GM23338 (cell line): ENCODE data around the gene MCTP1.

ENCODE experiments used
- CREB1 ChIP-seq: fragments of 250-450 bp; sonication (Bioruptor Pico); IDR thresholded peaks from 2 replicates; pipeline ENCODE4 v1.5.0; 2020; ENCODE audit warnings: low read depth, mild to moderate bottlenecking, moderate library complexity
- CTCF ChIP-seq, 2 experiments: fragments of 200-600 bp in 1 of 2; sonication (generic) in 1 of 2; conservative IDR thresholded peaks; 2 replicates each; pipeline versions ENCODE4 v1.5.1 to v1.6.1; 2016 to 2017; ENCODE audit warnings: antibody characterized with exemption in 2 of 2, low read depth in 2 of 2, mild to moderate bottlenecking in 2 of 2, moderate library complexity in 1 of 2
- ETS1 ChIP-seq: IDR thresholded peaks from 2 replicates; pipeline ENCODE4 v1.6.1; 2016; ENCODE audit warnings: antibody characterized with exemption
- EZH2 ChIP-seq: fragments of 200-600 bp; sonication (generic); IDR thresholded peaks from one replicate; pipeline ENCODE4 v1.8.0; 2017; ENCODE audit warnings: antibody characterized with exemption, mild to moderate bottlenecking, low read depth; ENCODE audit not compliant: unreplicated experiment
- EZH2phosphoT487 ChIP-seq: fragments of 200-600 bp; sonication (generic); IDR thresholded peaks from one replicate; pipeline ENCODE4 v1.8.1; 2018; ENCODE audit warnings: antibody characterized with exemption; ENCODE audit not compliant: unreplicated experiment
- JUNB ChIP-seq: IDR thresholded peaks from one replicate; pipeline ENCODE4 v1.6.1; 2016; ENCODE audit warnings: antibody characterized with exemption; ENCODE audit not compliant: unreplicated experiment
- NANOG ChIP-seq: IDR thresholded peaks from 2 replicates; pipeline ENCODE4 v1.6.1; 2016; ENCODE audit warnings: antibody characterized with exemption, borderline replicate concordance
- POLR2AphosphoS5 ChIP-seq: IDR thresholded peaks from 2 replicates; pipeline ENCODE4 v1.6.1; 2016; ENCODE audit warnings: antibody characterized with exemption, low read depth
- REST ChIP-seq: IDR thresholded peaks from one replicate; pipeline ENCODE4 v1.6.1; 2018; ENCODE audit warnings: antibody characterized with exemption; ENCODE audit not compliant: unreplicated experiment
- ZNF462 ChIP-seq: fragments of 250-450 bp; sonication (Bioruptor Pico); IDR thresholded peaks from 2 replicates; pipeline ENCODE4 v1.5.0; 2020; ENCODE audit warnings: mild to moderate bottlenecking, moderate library complexity

GRCh38 chr5:95081982-95082381 lies 202.9 kb downstream of the MCTP1 start:
- TF ChIP-seq CTCF (conservative IDR thresholded peaks at IDR 0.05; ENCODE audit: low read depth in 2 of 2) (no peak), POLR2AphosphoS5 (no peak), REST (no peak), EZH2 (no peak), EZH2phosphoT487 (no peak), JUNB (no peak), ZNF462 (CRISPR knock-in tag) (no peak), ETS1 (no peak), CREB1 (CRISPR knock-in tag) (no peak), NANOG (no peak)
